ENCODE results near the gene CD44. TPM values are rescaled to one million over a fixed set of nuclear protein-coding genes. Genes with fewer than 3 reads are reported as not detected.
"Not testable (repeated sequence)": the region's sequence is repeated elsewhere in the genome, so short reads cannot be mapped to it uniquely, and the experiment has no call there.

CD44 gene
- total RNA-seq, 1 experiment from 2014 or later = 6.1 TPM

- Histone ChIP-seq H2BK12ac (ENCODE audit: insufficient read length, low read depth, low read length) (no peak overlapping the region), H2BK5ac (ENCODE audit: insufficient read length, low read length) (no peak overlapping the region), H4K20me1 (ENCODE audit: control insufficient read depth, insufficient read depth, insufficient read length) (no peaks in the 10 kb centered on the region), H2BK15ac (ENCODE audit: low read depth, low read length) (no peak overlapping the region), H3T11ph (ENCODE audit: low read length) (no peak overlapping the region), H3K79me1 (ENCODE audit: insufficient read depth, low read depth, low read length, poor library complexity, severe bottlenecking) (no peaks in the 10 kb centered on the region), H2AK5ac (ENCODE audit: insufficient read length, low read length) (no peak overlapping the region), H3K18ac (ENCODE audit: insufficient read length, low read depth, low read length) (no peak overlapping the region), H3K4me2 (ENCODE audit: insufficient read depth, insufficient read length, low read length) (no peak overlapping the region), H2BK20ac (ENCODE audit: low read depth, low read length, poor library complexity, severe bottlenecking) (no peak overlapping the region), H3K4me1 (ENCODE audit: insufficient read depth, low read length) (no peaks in the 10 kb centered on the region), H3K9ac (ENCODE audit: extremely low read depth, insufficient read length, low read length) (no peak overlapping the region), H4K91ac (ENCODE audit: insufficient read length, low read depth, low read length) (no peak overlapping the region), H3K56ac (ENCODE audit: insufficient read length, low read depth, low read length) (no peak overlapping the region), H2AFZ (ENCODE audit: low read length) (no peak overlapping the region), H3K23me2 (ENCODE audit: insufficient read length, low read depth, low read length, poor library complexity, severe bottlenecking) (no peaks in the 10 kb centered on the region), H3K4ac (ENCODE audit: low read depth, low read length) (no peak overlapping the region), H3K14ac (ENCODE audit: insufficient read depth, low read length) (no peak overlapping the region), H3K79me2 (ENCODE audit: insufficient read depth, low read length) (no peaks in the 10 kb centered on the region), H3K27me3 (ENCODE audit: insufficient read depth, low read length) (no peaks in the 10 kb centered on the region), H2BK120ac (ENCODE audit: low read depth, low read length, poor library complexity, severe bottlenecking) (no peak overlapping the region), H4K8ac (replicated peaks; ENCODE audit: insufficient read length, low read depth, low read length) (no peak overlapping the region), H3K27ac (ENCODE audit: insufficient read length, low read depth, low read length) (no peak overlapping the region), H3K23ac (ENCODE audit: insufficient read length, low read depth, low read length) (no peak overlapping the region), H3K9me3 (ENCODE audit: control insufficient read depth, low read depth, low read length) (no peaks in the 10 kb centered on the region), H4K5ac (ENCODE audit: insufficient read length, low read depth, low read length) (no peak overlapping the region)
- Mint-ChIP-seq H3K9me3 (no peaks in the 10 kb centered on the region; a peak in 3 of 5 replicates), H3K27me3 (ENCODE audit: low read depth) (peaks cover 4% of the 10 kb centered on the region), H3K36me3 (ENCODE audit: insufficient read depth in 1 of 3, low read depth in 3 of 3) (no peaks in the 10 kb centered on the region), H3K4me1 (peaks cover 0 to 4% of the 10 kb centered on the region in 2 experiments; a peak in 2 of 4 replicates), H3K4me3 (no peak overlapping the region), H3K27ac (no peak overlapping the region)
- no CpG with 5 or more reads among the region's 4 CpGs for WGBS (ENCODE audit: extremely low coverage, insufficient read length, low lambda C conversion rate)
- no peak for DNase-seq
- TF ChIP-seq CTCF (conservative IDR thresholded peaks at IDR 0.05) = no peak
Observed at GRCh38 chr11:35090125-35090524, 48.8 kb upstream of the CD44 start.

- H4K20me1 ChIP-seq (ENCODE audit: control insufficient read depth, insufficient read depth, insufficient read length); H2BK20ac ChIP-seq (ENCODE audit: low read depth, low read length, poor library complexity, severe bottlenecking); H3K27ac Mint-ChIP-seq; H3K27me3 ChIP-seq (ENCODE audit: insufficient read depth, low read length); H4K91ac ChIP-seq (ENCODE audit: insufficient read length, low read depth, low read length); H3K4me3 Mint-ChIP-seq; H2BK15ac ChIP-seq (ENCODE audit: low read depth, low read length); H3K9ac ChIP-seq (ENCODE audit: extremely low read depth, insufficient read length, low read length); H3K4me2 ChIP-seq (ENCODE audit: insufficient read depth, insufficient read length, low read length); H3K27me3 Mint-ChIP-seq (ENCODE audit: low read depth); H3K4me1 ChIP-seq (ENCODE audit: insufficient read depth, low read length); DNase-seq; H3K79me1 ChIP-seq (ENCODE audit: insufficient read depth, low read depth, low read length, poor library complexity, severe bottlenecking); H3K23me2 ChIP-seq (ENCODE audit: insufficient read length, low read depth, low read length, poor library complexity, severe bottlenecking); H4K8ac ChIP-seq (replicated peaks; ENCODE audit: insufficient read length, low read depth, low read length); H3K23ac ChIP-seq (ENCODE audit: insufficient read length, low read depth, low read length); H2AK5ac ChIP-seq (ENCODE audit: insufficient read length, low read length); H3K4ac ChIP-seq (ENCODE audit: low read depth, low read length); H3K9me3 ChIP-seq (ENCODE audit: control insufficient read depth, low read depth, low read length); H2AFZ ChIP-seq (ENCODE audit: low read length); H3K27ac ChIP-seq (ENCODE audit: insufficient read length, low read depth, low read length); H3T11ph ChIP-seq (ENCODE audit: low read length); H3K18ac ChIP-seq (ENCODE audit: insufficient read length, low read depth, low read length); H2BK12ac ChIP-seq (ENCODE audit: insufficient read length, low read depth, low read length); H3K14ac ChIP-seq (ENCODE audit: insufficient read depth, low read length); H3K36me3 Mint-ChIP-seq (ENCODE audit: insufficient read depth in 1 of 3, low read depth in 3 of 3); H3K9me3 Mint-ChIP-seq; H3K79me2 ChIP-seq (ENCODE audit: insufficient read depth, low read length); H4K5ac ChIP-seq (ENCODE audit: insufficient read length, low read depth, low read length); H2BK5ac ChIP-seq (ENCODE audit: insufficient read length, low read length); H2BK120ac ChIP-seq (ENCODE audit: low read depth, low read length, poor library complexity, severe bottlenecking); H3K56ac ChIP-seq (ENCODE audit: insufficient read length, low read depth, low read length); H3K4me1 Mint-ChIP-seq: not testable (repeated sequence)
- WGBS (ENCODE audit: extremely low coverage, insufficient read length, low lambda C conversion rate) = no CpG with 5 or more reads among the region's 6 CpGs
Observed at GRCh38 chr11:35090991-35091390, 48.0 kb upstream of the CD44 start.
